GM12801 (cell line): Measurements from ENCODE around the gene EML6.

ENCODE experiments used
- CTCF ChIP-seq: IDR thresholded peaks from one replicate; pipeline ENCODE4 v1.5.1; 2011; ENCODE audit warnings: control low read depth; ENCODE audit not compliant: insufficient read length; ENCODE audit errors: extremely low read depth

Gene EML6

GRCh38 chr2:54839461-54840255, 116.2 kb downstream of the EML6 start:
- TF ChIP-seq CTCF = no peak

- TF ChIP-seq CTCF = no peak
Observed at GRCh38 chr2:54840559-54841468, 117.4 kb downstream of the EML6 start.

GRCh38 chr2:54845094-54845493, 121.6 kb downstream of the EML6 start:
- TF ChIP-seq CTCF = no peak

GRCh38 chr2:54845514-54845913, 122.1 kb downstream of the EML6 start:
- no peak for TF ChIP-seq CTCF

- no peak for TF ChIP-seq CTCF
Observed at GRCh38 chr2:54850171-54851122, 127.0 kb downstream of the EML6 start.

- TF ChIP-seq CTCF = no peak
Observed at GRCh38 chr2:54853616-54854310, 130.3 kb downstream of the EML6 start.
